HEK293T (cell line): ENCODE data around the gene DST.

ENCODE experiments used
- CTCF ChIA-PET: fragments of 350-600 bp; formaldehyde crosslinking; extraction: SDS; loops from one replicate; lab custom pipeline; 2021; ENCODE audit warnings: antibody characterized with exemption, inconsistent platforms; lab: Yijun Ruan, JAX
- POLR2A ChIA-PET: fragments of 350-600 bp; formaldehyde crosslinking; extraction: SDS; loops from one replicate; lab custom pipeline; 2020; ENCODE audit warnings: antibody characterized with exemption, inconsistent platforms; lab: Yijun Ruan, JAX
- DNase-seq: peaks from one replicate; pipeline ENCODE4 v3.0.0; 2012; ENCODE audit warnings: mixed read lengths; ENCODE audit errors: extremely low spot score
- ARNT ChIP-seq: fragments of 450-650 bp; IDR thresholded peaks from 2 replicates; pipeline ENCODE4 v1.6.1; 2017; ENCODE audit warnings: mild to moderate bottlenecking
- BHLHE40 ChIP-seq: fragments of 450-650 bp; IDR thresholded peaks from 2 replicates; pipeline ENCODE4 v1.6.1; 2016; ENCODE audit warnings: mild to moderate bottlenecking, moderate library complexity, borderline replicate concordance
- CTBP1 ChIP-seq: fragments of 450-650 bp; IDR thresholded peaks from 2 replicates; pipeline ENCODE4 v1.6.1; 2016; ENCODE audit warnings: borderline replicate concordance
- ELF4 ChIP-seq: fragments of 450-650 bp; IDR thresholded peaks from 2 replicates; pipeline ENCODE4 v1.6.1; 2017; ENCODE audit warnings: antibody characterized with exemption
- FOXA1 ChIP-seq: fragments of 450-650 bp; IDR thresholded peaks from 2 replicates; pipeline ENCODE4 v1.6.1; 2016; ENCODE audit warnings: mild to moderate bottlenecking
- FOXK2 ChIP-seq: fragments of 450-650 bp; IDR thresholded peaks from 2 replicates; pipeline ENCODE4 v1.6.1; 2016; ENCODE audit warnings: mild to moderate bottlenecking
- FOXM1 ChIP-seq: fragments of 450-650 bp; IDR thresholded peaks from 2 replicates; pipeline ENCODE4 v1.6.1; 2017; ENCODE audit warnings: mild to moderate bottlenecking, borderline replicate concordance
- HDGF ChIP-seq: fragments of 450-650 bp; IDR thresholded peaks from 2 replicates; pipeline ENCODE4 v1.6.1; 2017; ENCODE audit warnings: antibody characterized with exemption, borderline replicate concordance
- L3MBTL2 ChIP-seq: fragments of 450-650 bp; conservative IDR thresholded peaks from 2 replicates; pipeline ENCODE4 v1.6.1; 2016; ENCODE audit warnings: mild to moderate bottlenecking
- LEF1 ChIP-seq: fragments of 450-650 bp; IDR thresholded peaks from 2 replicates; pipeline ENCODE4 v1.6.1; 2017; ENCODE audit warnings: mild to moderate bottlenecking, borderline replicate concordance
- NFRKB ChIP-seq: fragments of 450-650 bp; IDR thresholded peaks from 2 replicates; pipeline ENCODE4 v1.6.1; 2016; ENCODE audit warnings: mild to moderate bottlenecking, moderate library complexity
- PKNOX1 ChIP-seq: fragments of 450-650 bp; IDR thresholded peaks from 2 replicates; pipeline ENCODE4 v1.6.1; 2016
- SP1 ChIP-seq: fragments of 450-650 bp; IDR thresholded peaks from 2 replicates; pipeline ENCODE4 v1.6.1; 2017
- SUZ12 ChIP-seq: fragments of 450-650 bp; IDR thresholded peaks from 2 replicates; pipeline ENCODE4 v1.6.1; 2016; ENCODE audit warnings: mild to moderate bottlenecking
- TARDBP ChIP-seq: fragments of 450-650 bp; IDR thresholded peaks from 2 replicates; pipeline ENCODE4 v1.6.1; 2016
- ZNF384 ChIP-seq: fragments of 450-650 bp; IDR thresholded peaks from 2 replicates; pipeline ENCODE4 v1.6.1; 2016

DST gene

GRCh38 chr6:56440551-56440981, 202.1 kb downstream of the DST start:
- POLR2A ChIA-PET, result no interaction called here
- CTCF ChIA-PET, result no interaction called here
- DNase-seq, result no peak
- TF ChIP-seq PKNOX1 (no peak), FOXK2 (no peak), TARDBP (no peak), L3MBTL2 (no peak), ZNF384 (no peak), FOXM1 (no peak), NFRKB (no peak), SP1 (no peak), BHLHE40 (no peak)

- DNase-seq, result no peak
- ChIA-PET POLR2A (no interaction called here), CTCF (interaction anchor here (1.0 kb wide), 1 partner anchor 162 kb away, joined by 3 read pairs; no protein-coding TSS in a partner anchor)
- no peak for TF ChIP-seq LEF1
- TF ChIP-seq TARDBP, result no peak
These were observed 205.4 kb downstream of the DST start for GRCh38 chr6:56437171-56437900.

GRCh38 chr6:56435754-56436153, 206.9 kb downstream of the DST start:
- DNase-seq, result no peak
- ChIA-PET POLR2A (no interaction called here), CTCF (no interaction called here)
- TF ChIP-seq FOXM1, result no peak
- no peak for TF ChIP-seq FOXK2
- no peak for TF ChIP-seq NFRKB
- no peak for TF ChIP-seq HDGF
- no peak for TF ChIP-seq ELF4
- no peak for TF ChIP-seq L3MBTL2
- TF ChIP-seq ZNF384, result no peak
- TF ChIP-seq TARDBP, result no peak
- TF ChIP-seq BHLHE40, result no peak

GRCh38 chr6:56435326-56435725, 207.4 kb downstream of the DST start:
- POLR2A ChIA-PET, result no interaction called here
- no peak for DNase-seq
- TF ChIP-seq CTBP1 (no peak), FOXK2 (no peak), ELF4 (no peak), PKNOX1 (no peak), ZNF384 (no peak), NFRKB (no peak), TARDBP (no peak), SUZ12 (no peak), FOXA1 (no peak)
- CTCF ChIA-PET, result no interaction called here

- CTCF ChIA-PET, result no interaction called here
- POLR2A ChIA-PET, result no interaction called here
- DNase-seq, result no peak
- TF ChIP-seq FOXM1, result no peak
These were observed 208.1 kb downstream of the DST start for GRCh38 chr6:56434606-56435005.

GRCh38 chr6:56433119-56433518, 209.6 kb downstream of the DST start:
- ChIA-PET POLR2A (no interaction called here), CTCF (no interaction called here)

GRCh38 chr6:56432194-56432593, 210.5 kb downstream of the DST start:
- ChIA-PET POLR2A (no interaction called here), CTCF (no interaction called here)
- DNase-seq, result no peak
- TF ChIP-seq ZNF384 (no peak), LEF1 (no peak), SP1 (no peak), PKNOX1 (no peak), L3MBTL2 (no peak), BHLHE40 (no peak), HDGF (no peak), FOXK2 (no peak), ELF4 (no peak), ARNT (no peak), SUZ12 (no peak), CTBP1 (no peak), FOXM1 (no peak)

More at GRCh38 chr6:56433119-56433518, 209.6 kb downstream of the DST start:
- DNase-seq, result no peak
- TF ChIP-seq SUZ12 (no peak), ARNT (no peak), ZNF384 (no peak), FOXM1 (no peak), L3MBTL2 (no peak), CTBP1 (no peak), NFRKB (no peak), FOXA1 (no peak)
